Activated CD4-positive, alpha-beta T cell treated with anti-CD3 and anti-CD28 coated beads, Interleukin-2, amount 10 ng/mL, durations not matched to agents 7 days and 5 days (primary cell): ENCODE measurements around the gene THSD4. TPM values are rescaled to one million over a fixed set of nuclear protein-coding genes. Genes with fewer than 3 reads are reported as not detected.
"Not testable (repeated sequence)": the region's sequence is repeated elsewhere in the genome, so short reads cannot be mapped to it uniquely, and the experiment has no call there.

ENCODE experiments used
- CTCF ChIA-PET: fragments of 350-600 bp; sonication (Branson Sonifier 250); formaldehyde crosslinking; loops from one replicate; lab custom pipeline; 2021; ENCODE audit warnings: antibody characterized with exemption; lab: Charles Lee
- POLR2A ChIA-PET: fragments of 350-600 bp; sonication (Branson Sonifier 250); formaldehyde crosslinking; loops from one replicate; lab custom pipeline; 2021; ENCODE audit warnings: antibody characterized with exemption; lab: Charles Lee
- DNase-seq: peaks from one replicate; pipeline ENCODE4 v3.0.0-alpha.2; 2020
- H3K27ac Mint-ChIP-seq: one replicate; pipeline ENCODE4 v1.8.0; 2021; ENCODE audit warnings: mild to moderate bottlenecking, moderate library complexity, mixed read lengths
- H3K27me3 Mint-ChIP-seq: one replicate; pipeline ENCODE4 v1.8.0; 2021; ENCODE audit warnings: mixed read lengths
- H3K36me3 Mint-ChIP-seq: one replicate; pipeline ENCODE4 v1.8.0; 2021; ENCODE audit warnings: low read depth, mixed read lengths
- H3K4me1 Mint-ChIP-seq: one replicate; pipeline ENCODE4 v1.8.0; 2021; ENCODE audit warnings: mixed read lengths
- H3K4me3 Mint-ChIP-seq: one replicate; pipeline ENCODE4 v1.8.0; 2021; ENCODE audit warnings: mild to moderate bottlenecking, moderate library complexity, mixed read lengths
- H3K9me3 Mint-ChIP-seq: one replicate; pipeline ENCODE4 v1.8.0; 2021; ENCODE audit warnings: mixed read lengths
- total RNA-seq, 2 experiments: library from RNA; stranded (reverse); gene quantifications; one replicate each; pipeline ENCODE4 v1.2.3, GENCODE V29; 2021

The THSD4 gene
- total RNA-seq, 2 experiments from 2014 or later = not detected

GRCh38 chr15:71302861-71303410, 187.7 kb downstream of the THSD4 start:
- Mint-ChIP-seq H3K27me3 (no peaks in the 10 kb centered on the region), H3K9me3 (no peaks in the 10 kb centered on the region), H3K4me3 (no peak overlapping the region), H3K36me3 (no peaks in the 10 kb centered on the region), H3K4me1 (no peaks in the 10 kb centered on the region), H3K27ac (no peak overlapping the region)
- POLR2A ChIA-PET = no interaction called here
- CTCF ChIA-PET = no interaction called here
- no peak for DNase-seq

GRCh38 chr15:71303977-71304376, 188.7 kb downstream of the THSD4 start:
- CTCF ChIA-PET = interaction anchor here (0.5 kb wide), 1 partner anchor 555 kb away, joined by 4 read pairs; no protein-coding TSS in a partner anchor

GRCh38 chr15:71304681-71305080, 189.4 kb downstream of the THSD4 start:
- H3K27me3 Mint-ChIP-seq = no peaks in the 10 kb centered on the region
- no peaks in the 10 kb centered on the region for H3K36me3 Mint-ChIP-seq
- no peak overlapping the region for H3K27ac Mint-ChIP-seq
- no peak overlapping the region for H3K4me3 Mint-ChIP-seq
- ChIA-PET POLR2A (no interaction called here), CTCF (interaction anchor here (0.5 kb wide), 1 partner anchor 555 kb away, joined by 4 read pairs; no protein-coding TSS in a partner anchor)
- DNase-seq = no peak
- H3K9me3 Mint-ChIP-seq = no peaks in the 10 kb centered on the region
- H3K4me1 Mint-ChIP-seq = no peaks in the 10 kb centered on the region

More at GRCh38 chr15:71303977-71304376, 188.7 kb downstream of the THSD4 start:
- no peaks in the 10 kb centered on the region for H3K4me1 Mint-ChIP-seq
- no peak for DNase-seq
- H3K4me3 Mint-ChIP-seq = no peak overlapping the region
- H3K27ac Mint-ChIP-seq = no peak overlapping the region
- POLR2A ChIA-PET = no interaction called here
- H3K9me3 Mint-ChIP-seq = no peaks in the 10 kb centered on the region
- H3K36me3 Mint-ChIP-seq = no peaks in the 10 kb centered on the region
- no peaks in the 10 kb centered on the region for H3K27me3 Mint-ChIP-seq

DNA sequence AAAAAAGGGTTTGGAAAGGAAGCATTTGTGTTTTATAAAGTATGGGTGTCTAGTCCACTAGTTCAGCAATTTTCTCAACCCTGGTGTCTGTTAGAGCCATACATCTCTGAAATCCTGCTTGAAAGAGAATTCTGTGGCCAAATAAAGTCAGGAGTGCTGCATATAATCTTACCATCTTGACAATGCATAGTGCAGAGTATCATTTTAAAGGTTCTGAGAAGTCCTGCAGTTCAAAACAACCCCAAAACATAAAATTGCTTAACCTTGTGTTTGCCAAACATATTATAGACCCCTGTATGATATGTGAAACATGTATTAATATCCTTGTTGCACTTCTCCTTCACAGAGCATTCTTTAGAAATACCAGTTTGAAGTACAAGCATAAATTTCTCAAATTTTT, 191.3 kb downstream of the THSD4 start:
- CTCF ChIA-PET = no interaction called here
- no peaks in the 10 kb centered on the region for H3K27me3 Mint-ChIP-seq
- H3K36me3 Mint-ChIP-seq = no peaks in the 10 kb centered on the region
- no peaks in the 10 kb centered on the region for H3K9me3 Mint-ChIP-seq
- H3K4me3 Mint-ChIP-seq = no peak overlapping the region
- no peak for DNase-seq
- no peaks in the 10 kb centered on the region for H3K4me1 Mint-ChIP-seq
- POLR2A ChIA-PET = no interaction called here
- no peak overlapping the region for H3K27ac Mint-ChIP-seq

DNA sequence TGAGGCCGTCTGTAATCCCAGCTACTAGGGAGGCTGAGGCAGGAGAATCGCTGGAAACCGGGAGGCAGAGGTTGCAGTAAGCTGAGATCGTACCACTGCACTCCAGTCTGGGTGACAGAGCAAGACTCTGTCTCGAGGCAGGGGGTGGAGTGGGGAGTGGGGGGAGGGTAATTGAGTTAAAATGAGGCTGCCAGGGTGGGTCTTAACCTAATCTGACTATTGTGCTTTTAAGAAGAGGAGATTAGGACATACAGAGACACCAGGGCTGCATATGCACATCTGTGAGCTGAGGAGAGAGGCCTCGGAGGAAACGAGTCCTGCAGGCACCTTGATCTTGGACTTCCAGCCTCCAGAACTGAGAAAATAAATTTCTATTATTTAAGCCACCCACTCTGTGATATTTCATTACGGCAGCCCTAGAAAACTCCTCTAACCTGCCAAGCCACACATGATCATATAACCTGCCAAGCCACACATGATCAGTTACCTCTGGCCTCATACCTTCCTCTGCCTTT, 197.0 kb downstream of the THSD4 start:
- POLR2A ChIA-PET = no interaction called here
- H3K27ac Mint-ChIP-seq = no peak overlapping the region
- CTCF ChIA-PET = no interaction called here
- H3K4me3 Mint-ChIP-seq = no peak overlapping the region
- peaks cover 2% of the 10 kb centered on the region for H3K9me3 Mint-ChIP-seq
- H3K36me3 Mint-ChIP-seq = no peaks in the 10 kb centered on the region
- no peaks in the 10 kb centered on the region for H3K4me1 Mint-ChIP-seq
- H3K27me3 Mint-ChIP-seq = no peaks in the 10 kb centered on the region
- no peak for DNase-seq

DNA sequence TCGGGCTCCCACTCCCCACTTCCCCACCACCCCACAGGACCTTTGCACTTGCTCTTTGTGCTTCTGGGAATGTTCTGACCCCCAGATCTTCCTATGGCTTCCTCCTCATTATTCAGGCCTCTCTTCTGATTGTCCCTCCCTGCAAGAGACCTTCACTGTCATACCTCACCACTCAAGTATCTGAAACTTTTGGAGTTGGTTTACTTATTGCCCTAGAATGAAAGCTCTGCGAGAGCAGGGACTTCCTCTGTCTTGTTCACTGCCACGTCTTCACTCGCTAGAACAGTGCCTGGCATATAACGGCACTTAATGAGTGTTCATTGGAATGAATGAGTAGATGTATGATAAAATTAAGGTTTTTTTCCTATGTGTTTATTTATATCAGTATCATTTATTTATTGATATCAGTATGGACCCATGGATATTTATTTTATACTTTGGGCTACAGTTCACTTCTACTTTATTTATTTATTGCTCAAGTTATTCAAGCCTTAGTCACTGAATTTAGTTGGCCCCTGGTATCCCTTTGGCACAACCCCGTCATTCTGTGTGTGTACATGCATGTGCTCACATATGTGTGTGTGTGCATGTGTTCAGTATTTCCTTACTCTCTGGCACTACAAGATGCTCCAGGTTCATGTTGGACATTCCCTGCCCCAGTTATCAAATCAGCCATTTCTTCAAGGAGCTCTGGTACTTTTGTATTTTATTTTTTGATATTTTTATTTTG, 197.6 kb downstream of the THSD4 start:
- H3K9me3 Mint-ChIP-seq = peaks cover 4% of the 10 kb centered on the region
- CTCF ChIA-PET = no interaction called here

DNA sequence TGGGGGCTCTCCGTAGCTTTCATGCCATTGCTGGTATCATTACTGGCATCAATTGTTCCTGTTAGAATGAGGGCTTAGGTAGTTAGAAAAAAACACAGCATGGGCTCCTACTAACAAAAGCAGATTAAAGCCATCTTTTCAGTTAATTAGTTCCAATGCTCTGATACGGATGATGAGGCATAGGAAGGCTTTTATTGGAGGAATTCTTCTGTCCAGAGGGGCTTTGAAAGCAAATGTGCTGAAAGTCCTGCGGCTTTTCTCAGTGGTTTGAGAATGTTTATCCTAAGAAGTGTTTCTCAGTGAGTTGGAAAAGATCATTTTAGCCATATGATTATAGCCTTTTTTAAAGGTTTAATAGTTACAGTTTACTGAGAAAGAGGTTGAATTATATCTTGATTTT, 198.5 kb downstream of the THSD4 start:
- H3K27ac Mint-ChIP-seq = no peak overlapping the region
- CTCF ChIA-PET = no interaction called here
- H3K4me1 Mint-ChIP-seq = no peaks in the 10 kb centered on the region
- H3K27me3 Mint-ChIP-seq = no peaks in the 10 kb centered on the region
- POLR2A ChIA-PET = no interaction called here
- no peaks in the 10 kb centered on the region for H3K36me3 Mint-ChIP-seq
- DNase-seq = no peak
- peaks cover 4% of the 10 kb centered on the region for H3K9me3 Mint-ChIP-seq
- H3K4me3 Mint-ChIP-seq = no peak overlapping the region

More for the DNA sequence above, 197.6 kb downstream of the THSD4 start:
- Mint-ChIP-seq H3K27ac (no peak overlapping the region), H3K4me1 (no peaks in the 10 kb centered on the region), H3K36me3 (no peaks in the 10 kb centered on the region), H3K4me3 (no peak overlapping the region), H3K27me3 (no peaks in the 10 kb centered on the region)
- POLR2A ChIA-PET = no interaction called here
- DNase-seq = no peak

DNA sequence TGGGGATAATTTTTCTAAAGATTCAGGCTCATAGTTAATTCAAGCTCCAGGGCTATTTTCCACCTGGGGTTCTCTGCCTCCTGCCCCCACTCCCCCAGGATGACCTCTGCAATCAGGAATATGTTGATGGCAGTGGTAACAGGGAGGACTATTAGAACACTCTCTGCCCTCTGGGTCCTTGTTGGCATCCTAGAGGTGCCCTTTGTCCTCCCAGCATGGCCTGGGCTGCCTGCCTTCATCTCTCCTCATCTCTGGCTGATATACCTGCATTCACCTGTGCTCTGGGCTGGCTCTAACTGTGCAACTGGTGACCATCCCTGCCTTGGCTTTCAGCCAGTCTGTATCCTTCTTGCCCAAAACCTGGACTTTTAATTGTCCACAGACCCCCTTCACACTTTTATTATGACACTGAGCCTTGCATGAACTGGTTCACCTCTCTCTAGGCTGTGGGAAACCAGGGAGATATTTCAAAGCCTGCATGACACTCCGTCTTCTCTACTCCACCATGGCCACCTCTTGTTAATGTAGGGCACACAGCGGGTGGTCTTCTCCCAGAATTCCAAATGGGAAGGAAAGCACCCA, 199.8 kb downstream of the THSD4 start:
- ChIA-PET POLR2A (no interaction called here), CTCF (no interaction called here)
- Mint-ChIP-seq H3K36me3 (no peaks in the 10 kb centered on the region), H3K27me3 (no peaks in the 10 kb centered on the region), H3K4me1 (no peaks in the 10 kb centered on the region), H3K4me3 (no peak overlapping the region), H3K9me3 (peaks cover 4% of the 10 kb centered on the region), H3K27ac (no peak overlapping the region)
- DNase-seq = no peak

DNA sequence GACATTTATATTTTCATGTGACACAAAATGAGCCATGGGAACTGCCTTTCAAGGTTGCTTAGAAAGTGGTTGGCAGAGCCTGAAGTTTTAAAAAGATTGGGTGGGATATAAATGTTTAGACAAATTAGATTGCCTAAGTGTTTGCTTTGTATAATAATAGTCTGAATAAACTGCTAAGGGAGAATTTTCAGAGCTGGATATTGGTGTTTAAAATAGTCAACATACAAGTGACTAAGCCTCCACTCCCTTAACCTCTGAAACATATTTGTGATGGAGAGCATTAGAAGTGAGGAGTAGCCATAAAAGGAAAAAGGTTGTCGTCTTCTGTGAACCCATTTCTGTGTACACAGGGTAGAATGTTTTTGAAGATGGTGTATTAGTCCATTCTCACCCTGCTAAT, 201.6 kb downstream of the THSD4 start:
- H3K36me3 Mint-ChIP-seq = no peaks in the 10 kb centered on the region

DNA sequence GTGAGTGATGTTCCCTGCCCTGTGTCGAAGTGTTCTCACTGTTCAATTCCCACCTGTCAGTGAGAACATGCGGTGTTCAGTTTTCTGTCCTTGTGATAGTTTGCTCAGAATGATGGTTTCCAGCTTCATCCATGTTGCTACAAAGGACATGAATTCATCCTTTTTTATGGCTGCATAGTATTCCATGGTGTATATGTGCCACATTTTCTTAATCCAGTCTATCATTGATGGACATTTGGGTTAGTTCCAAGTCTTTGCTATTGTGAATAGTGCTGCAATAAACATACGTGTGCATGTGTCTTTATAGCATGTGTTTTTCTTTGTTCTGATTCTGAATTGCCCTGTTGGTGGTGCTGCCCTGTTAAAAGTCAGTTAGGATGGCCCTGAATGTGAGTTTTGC, 204.2 kb downstream of the THSD4 start:
- H3K27me3 Mint-ChIP-seq, POLR2A ChIA-PET: not testable (repeated sequence)

More for the DNA sequence above, 201.6 kb downstream of the THSD4 start:
- CTCF ChIA-PET = interaction anchor here (1.1 kb wide), 1 partner anchor 176 kb away, joined by 3 read pairs; no protein-coding TSS in a partner anchor
- Mint-ChIP-seq H3K27ac (no peak overlapping the region), H3K9me3 (peaks cover 4% of the 10 kb centered on the region), H3K4me1 (no peaks in the 10 kb centered on the region), H3K4me3 (no peak overlapping the region), H3K27me3 (peaks cover 2% of the 10 kb centered on the region)
- POLR2A ChIA-PET = no interaction called here
- no peak for DNase-seq

GRCh38 chr15:71319935-71320334, 204.7 kb downstream of the THSD4 start:
- Mint-ChIP-seq H3K36me3 (no peaks in the 10 kb centered on the region), H3K4me1 (no peaks in the 10 kb centered on the region), H3K27me3 (peaks cover 2% of the 10 kb centered on the region), H3K4me3 (no peak overlapping the region), H3K9me3 (peaks cover 4% of the 10 kb centered on the region), H3K27ac (no peak overlapping the region)
- ChIA-PET POLR2A (no interaction called here), CTCF (no interaction called here)
- DNase-seq = no peak

More for the DNA sequence above, 204.2 kb downstream of the THSD4 start:
- CTCF ChIA-PET, H3K9me3 Mint-ChIP-seq, H3K36me3 Mint-ChIP-seq, H3K27ac Mint-ChIP-seq, DNase-seq, H3K4me3 Mint-ChIP-seq, H3K4me1 Mint-ChIP-seq: not testable (repeated sequence)

DNA sequence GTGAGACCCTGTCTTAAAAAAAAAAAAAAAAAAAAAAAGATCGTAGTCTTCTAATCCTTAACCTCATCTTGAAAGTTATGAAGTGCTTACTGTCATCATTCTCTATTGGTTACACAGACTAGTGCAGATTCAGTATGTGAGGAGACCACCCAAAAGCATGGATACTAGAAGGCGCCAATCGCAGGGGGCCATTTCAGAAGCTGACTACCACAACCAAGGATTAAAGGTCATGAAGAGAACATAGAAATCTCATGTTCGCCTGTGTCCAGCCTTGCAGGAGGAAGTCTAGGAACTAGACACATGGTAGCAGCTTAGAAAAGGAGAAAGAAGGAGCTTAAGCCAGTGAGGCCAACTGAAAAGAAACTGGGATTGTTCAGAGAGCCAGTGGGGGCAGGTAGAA, 207.8 kb downstream of the THSD4 start:
- no peak for DNase-seq
- H3K4me3 Mint-ChIP-seq = no peak overlapping the region

DNA sequence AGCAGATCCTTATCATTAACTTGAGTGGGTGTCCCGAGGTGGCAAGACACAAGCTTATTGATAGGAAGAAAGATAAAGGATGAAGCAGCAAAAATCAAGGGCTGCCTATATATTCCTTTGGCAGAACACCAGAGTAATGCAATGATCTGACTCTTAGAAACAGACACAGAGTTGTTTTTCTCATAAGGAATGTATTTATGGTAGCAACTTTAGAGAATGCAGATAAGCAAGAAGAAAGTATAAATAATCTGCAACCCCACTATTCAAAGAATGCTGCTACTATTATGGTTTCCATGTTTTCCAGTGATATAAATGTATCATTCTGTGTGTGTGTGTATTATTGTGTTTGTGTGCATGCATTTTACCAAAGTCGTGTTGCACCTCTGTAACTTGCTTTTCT, 208.3 kb downstream of the THSD4 start:
- no peak overlapping the region for H3K27ac Mint-ChIP-seq

More for the DNA sequence above, 207.8 kb downstream of the THSD4 start:
- CTCF ChIA-PET = no interaction called here
- Mint-ChIP-seq H3K27me3 (peaks cover 2% of the 10 kb centered on the region), H3K36me3 (no peaks in the 10 kb centered on the region), H3K27ac (no peak overlapping the region), H3K9me3 (no peaks in the 10 kb centered on the region), H3K4me1 (no peaks in the 10 kb centered on the region)
- POLR2A ChIA-PET = no interaction called here

More for the DNA sequence above, 208.3 kb downstream of the THSD4 start:
- DNase-seq = no peak
- no peak overlapping the region for H3K4me3 Mint-ChIP-seq
- CTCF ChIA-PET = no interaction called here
- H3K4me1 Mint-ChIP-seq = no peaks in the 10 kb centered on the region
- no peaks in the 10 kb centered on the region for H3K9me3 Mint-ChIP-seq
- H3K27me3 Mint-ChIP-seq = peaks cover 2% of the 10 kb centered on the region
- no peaks in the 10 kb centered on the region for H3K36me3 Mint-ChIP-seq
- POLR2A ChIA-PET = no interaction called here
